Measurements from ENCODE around the gene MICAL2.

The MICAL2 gene

DNA sequence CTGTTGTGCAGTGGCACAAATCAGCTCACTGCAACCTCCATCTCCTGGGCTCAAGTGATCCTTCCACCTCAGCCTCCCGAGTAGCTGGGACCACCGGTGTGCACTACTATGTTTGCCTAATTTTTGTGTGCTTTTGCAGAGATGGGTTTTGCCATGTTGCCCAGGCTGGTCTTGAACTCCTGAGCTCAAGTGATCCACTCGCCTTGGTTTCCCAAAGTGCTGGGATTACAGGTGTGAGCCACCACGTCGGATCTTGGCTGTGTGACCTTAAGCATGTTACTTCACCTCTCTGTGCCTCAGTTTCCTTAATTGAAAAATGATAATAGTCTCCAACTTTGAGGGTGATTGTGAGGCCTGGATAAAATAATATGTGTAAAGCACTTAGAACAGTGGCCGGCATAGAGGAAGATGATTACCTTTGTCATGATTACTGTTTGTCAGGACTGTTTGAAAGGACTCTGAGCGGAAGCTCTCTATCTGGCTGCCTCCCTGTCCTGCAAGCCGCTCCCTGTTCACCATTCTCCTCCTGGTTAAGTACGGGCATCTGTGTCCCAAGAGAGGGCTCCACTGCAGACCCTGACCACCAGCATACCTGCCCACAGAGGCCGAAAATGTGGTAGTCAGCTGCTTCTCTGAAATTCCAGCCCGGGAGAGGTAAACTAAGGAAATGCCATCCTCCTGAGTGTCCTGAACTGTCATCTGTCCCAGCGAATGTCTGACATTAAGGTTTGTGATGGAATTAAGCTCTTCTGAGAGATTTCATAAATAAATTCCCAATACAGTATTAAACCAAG lies 73.6 kb downstream of the MICAL2 start:
- in situ Hi-C loops (cut with MboI; ENCODE audit: low sequenced_read_pairs), result no loop called here

DNA sequence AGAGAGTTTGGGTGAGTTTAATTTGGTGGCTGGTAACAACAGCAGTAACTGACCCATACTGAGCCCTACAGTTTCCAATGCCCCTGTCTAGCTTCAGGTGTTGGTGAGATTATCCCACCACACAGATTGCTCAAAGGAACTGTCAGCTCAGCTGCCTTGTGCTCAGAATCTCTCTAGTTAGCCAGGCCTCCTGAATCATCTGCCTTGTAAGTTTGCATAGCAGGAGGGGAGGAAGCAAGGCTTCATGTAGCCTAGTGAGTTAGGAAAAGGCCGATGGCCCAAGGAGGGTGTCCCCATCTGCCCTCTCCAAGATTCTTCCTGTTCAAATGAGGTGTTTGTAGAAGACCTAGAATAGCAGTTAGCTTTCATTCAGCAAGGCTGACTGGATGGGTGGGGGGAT lies 74.3 kb downstream of the MICAL2 start:
- in situ Hi-C loops (cut with MboI; ENCODE audit: low sequenced_read_pairs), result no loop called here

DNA sequence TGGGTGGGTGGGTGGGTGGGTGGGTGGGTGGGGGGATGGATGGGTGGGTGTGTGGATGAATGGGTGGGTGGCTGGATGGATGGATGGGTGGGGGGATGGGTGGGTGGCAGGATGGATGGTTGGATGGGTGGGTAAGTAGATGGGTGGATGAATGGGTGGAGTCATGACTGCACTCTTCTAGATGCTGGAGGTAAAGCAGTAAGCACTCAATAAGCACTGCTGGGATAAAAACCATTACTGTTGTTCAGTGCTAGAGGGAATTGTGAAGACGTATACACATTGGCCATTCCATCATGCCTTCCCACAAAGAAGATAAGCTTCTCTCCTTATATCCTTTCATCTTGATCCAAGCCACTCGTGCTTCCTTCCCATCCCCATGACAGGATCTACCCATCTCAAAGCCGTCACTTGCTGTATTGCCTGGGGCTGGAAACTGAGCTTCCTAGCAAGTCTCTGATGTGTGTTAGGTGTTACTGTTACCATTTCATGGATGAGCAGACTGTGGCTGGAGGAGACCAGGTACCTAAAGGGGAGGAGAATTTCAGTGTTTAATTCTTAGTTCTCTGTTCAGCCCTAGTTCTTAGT lies 74.8 kb downstream of the MICAL2 start:
- in situ Hi-C loops (cut with MboI; ENCODE audit: low sequenced_read_pairs), result no loop called here

DNA sequence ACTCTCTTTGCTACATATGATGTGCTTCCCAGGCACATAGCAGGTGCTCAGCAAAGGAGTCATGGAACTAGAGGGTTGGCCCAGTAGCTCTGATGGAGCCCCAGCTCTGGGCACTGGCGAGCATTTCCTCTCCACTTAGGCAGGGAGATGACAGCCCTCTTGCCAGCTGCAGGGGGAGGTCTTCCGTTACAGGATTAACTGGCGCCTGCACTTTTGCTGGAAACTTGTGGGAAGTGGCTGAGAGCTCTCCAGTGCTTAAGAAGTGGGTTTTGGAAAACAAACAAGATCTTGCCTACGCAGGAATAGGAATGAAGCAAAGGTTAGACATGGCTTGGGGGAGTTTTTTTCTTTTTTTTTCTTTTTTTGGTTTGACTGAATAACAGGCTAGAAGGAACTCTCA lies 75.5 kb downstream of the MICAL2 start:
- in situ Hi-C loops (cut with MboI; ENCODE audit: low sequenced_read_pairs), result no loop called here

DNA sequence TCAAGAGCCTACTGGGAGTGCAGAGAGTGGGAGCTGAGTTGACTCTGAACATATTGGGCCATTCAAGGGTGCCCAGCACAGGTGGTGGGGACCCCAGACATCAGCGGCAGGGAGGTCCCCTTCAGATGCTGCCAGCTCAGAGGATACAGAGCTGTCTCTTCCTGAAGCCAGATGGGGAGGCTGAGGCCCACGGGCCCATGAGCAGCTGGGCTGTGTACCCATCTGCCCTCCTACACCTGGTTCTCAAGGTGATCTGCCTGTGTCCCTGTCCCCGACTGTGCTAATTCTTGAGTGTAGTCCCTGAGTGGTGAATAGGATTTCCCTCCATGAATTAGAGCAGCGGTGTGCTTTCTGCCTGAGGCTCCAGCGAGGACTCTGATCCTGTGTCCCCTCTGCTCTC lies 76.3 kb downstream of the MICAL2 start:
- in situ Hi-C loops (cut with MboI; ENCODE audit: low sequenced_read_pairs), result no loop called here

DNA sequence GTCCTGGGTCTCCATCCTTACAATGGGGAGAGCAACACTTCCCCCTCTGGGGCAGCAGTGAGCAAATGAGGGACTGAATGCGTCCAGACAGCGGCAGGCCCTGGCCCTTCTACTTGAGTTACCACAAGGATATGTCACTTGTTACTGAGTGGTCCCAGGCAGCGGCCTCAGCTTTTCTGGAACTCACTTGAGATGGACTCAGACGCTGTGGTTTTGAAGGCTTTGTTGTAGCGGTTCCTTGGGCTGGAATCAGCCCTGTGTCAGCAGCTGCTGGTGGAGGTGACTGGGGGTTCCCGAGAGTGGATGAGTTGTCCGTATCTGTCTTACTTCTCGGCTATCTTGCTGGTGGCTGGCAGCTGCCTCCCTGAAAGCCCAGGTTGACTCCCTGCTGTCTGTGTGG lies 77.0 kb downstream of the MICAL2 start:
- in situ Hi-C loops (cut with MboI; ENCODE audit: low sequenced_read_pairs), result no loop called here

DNA sequence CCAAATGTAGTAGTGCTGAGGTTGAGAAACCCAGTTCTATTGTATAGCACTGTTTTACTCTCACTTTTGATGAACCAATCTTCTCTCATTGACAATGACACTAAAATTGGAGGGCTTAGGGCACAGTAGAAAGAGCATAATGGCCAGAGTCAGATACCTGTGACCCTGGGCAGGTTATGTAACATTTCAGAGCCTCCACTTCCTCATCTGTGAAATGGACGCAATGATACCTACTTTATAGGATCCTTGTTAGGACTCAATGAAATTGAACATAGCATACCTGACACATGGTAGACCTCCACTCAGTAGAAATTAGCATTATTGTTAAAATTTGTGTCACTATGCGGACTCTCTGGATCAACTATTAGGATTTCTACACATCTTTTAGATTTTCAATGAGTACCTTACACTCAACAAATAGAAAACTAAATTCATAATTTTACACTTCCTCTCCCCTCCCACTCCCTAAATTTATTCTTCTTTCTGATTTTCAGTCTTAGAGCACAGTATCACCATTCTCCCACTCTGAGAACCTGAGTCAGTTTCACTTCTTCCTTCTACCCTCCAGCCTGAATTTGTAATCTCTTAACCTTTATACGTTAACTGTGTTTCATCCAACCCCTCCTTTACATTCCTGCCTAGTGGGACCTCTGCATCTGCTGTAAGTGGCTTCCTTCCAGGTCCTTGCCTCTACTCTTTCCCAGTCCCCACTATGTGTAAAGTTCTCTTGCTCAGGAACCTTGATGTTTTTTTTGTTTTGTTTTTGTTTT lies 78.3 kb downstream of the MICAL2 start:
- in situ Hi-C loops (cut with MboI; ENCODE audit: low sequenced_read_pairs), result no loop called here

DNA sequence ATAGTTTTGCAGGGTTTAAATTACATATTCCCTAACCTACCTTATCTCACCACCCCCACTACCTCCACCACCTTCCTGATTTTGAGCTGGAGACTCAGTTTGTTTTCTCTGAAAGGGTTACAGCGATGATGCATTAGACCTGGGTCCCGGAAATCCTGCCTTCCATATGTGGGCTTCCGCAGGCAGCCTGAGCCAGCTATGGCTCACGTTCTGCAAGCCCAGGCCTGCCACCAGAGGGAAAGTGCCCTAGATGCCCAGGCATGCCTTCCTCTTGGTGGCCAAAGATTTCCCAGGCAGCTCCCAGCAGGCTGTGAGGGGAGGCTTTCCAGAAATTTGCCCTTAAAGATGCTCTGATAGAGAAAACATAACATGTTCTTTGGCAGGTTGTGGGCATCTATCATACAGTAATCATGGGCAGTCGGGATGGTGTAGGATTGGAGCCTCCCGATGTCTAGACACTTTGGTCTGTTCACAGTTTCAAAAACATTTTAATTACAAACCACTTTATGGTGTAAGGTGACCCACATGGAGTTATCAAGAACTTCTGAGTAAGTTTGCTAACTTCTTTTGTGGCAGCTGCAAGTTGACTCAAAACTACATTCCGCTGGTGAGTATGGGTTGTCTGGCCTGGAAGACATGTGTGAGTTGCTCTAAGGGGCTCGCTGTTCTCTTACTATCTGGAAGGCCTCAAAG lies 79.3 kb downstream of the MICAL2 start:
- in situ Hi-C loops (cut with MboI; ENCODE audit: low sequenced_read_pairs), result no loop called here

DNA sequence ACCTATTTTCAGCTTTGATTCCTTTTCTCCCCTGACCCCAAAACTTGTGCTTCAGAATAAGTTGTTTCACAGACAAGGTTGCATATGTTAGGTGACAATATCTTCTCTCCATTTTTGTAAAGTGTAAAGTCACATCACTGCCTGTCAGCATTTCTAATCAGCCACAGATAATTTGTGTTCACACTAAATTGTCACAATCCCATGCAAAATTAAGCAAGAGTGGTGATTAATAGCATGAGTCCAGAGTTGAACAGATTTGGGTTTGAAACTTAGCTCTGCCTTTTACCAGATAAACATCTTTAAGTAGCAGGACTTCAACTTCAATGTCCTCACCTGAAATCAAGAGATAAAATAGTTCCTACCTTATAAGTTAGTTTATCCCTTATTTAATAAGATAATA lies 80.1 kb downstream of the MICAL2 start:
- in situ Hi-C loops (cut with MboI; ENCODE audit: low sequenced_read_pairs), result no loop called here

DNA sequence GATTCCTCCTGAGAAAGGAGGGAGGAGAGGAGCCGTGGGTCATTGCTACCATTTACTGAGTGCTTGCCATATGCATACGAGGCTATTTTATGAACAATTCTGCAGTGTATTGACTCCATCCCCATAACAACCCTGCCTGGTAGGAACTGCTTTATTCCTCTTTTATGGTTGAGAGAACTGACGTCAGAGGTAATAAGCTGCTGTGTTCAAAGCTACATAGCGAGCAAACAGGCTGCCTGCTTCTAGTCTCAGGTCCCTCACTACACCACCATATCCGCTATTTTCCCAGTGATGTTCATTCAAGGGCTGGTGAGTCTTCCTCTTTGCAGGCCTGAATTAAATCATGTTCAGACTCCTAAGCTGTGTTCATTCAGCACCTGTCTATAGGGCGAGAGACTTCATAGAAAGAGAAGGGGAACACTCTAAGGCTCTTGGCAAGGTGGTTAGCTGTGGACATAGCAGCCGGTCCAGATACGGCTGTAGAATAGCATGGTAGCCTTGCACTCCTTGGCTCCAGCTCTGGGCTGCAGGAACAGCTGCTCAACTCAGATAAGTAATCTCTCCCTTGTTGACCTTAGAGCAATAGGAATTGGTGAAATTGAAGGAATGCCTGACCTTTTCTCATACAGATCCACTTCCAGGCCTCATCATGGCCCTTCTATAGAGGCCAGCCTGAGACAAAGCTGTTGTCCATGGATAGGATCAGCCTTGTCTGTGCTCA lies 82.6 kb downstream of the MICAL2 start:
- in situ Hi-C loops (cut with MboI; ENCODE audit: low sequenced_read_pairs), result no loop called here

DNA sequence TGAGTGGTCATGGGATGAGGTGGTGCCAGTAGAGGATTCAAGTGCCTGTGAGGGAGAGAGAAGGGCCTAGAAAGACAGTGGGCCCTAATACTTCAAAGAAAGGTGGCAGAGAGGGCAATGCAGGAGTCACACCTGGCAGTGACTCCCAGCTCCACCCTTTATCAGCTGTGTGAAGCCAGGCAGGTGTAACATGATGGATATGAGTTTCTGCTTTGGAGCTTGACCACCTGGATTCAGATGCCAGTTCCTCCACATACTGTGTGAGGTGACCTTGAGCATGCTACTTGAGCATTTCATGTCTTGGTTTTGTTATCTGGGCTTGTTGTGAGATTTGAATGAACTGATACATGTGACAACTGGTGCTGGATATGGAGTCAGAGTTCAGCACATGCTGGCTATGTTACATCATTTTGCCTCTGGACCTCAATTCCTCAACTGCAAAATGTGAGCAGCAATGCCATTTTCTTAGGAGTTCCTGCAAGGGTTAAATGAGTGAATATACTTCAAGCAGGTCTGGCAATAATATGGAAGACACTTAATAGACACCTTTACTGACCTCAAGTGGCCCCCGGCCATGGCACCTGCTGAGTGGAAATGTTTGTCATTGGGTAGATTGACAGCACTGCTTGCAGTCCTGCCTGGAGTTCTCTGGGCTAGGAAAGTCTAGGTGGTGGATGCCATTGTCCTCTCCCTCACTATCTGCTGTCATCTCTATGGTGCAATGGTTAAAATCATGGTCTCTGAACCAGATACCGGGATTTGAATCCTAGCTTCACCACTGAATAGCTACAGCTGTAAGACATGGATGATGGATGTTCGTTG lies 83.3 kb downstream of the MICAL2 start:
- in situ Hi-C loops (cut with MboI; ENCODE audit: low sequenced_read_pairs), result no loop called here

DNA sequence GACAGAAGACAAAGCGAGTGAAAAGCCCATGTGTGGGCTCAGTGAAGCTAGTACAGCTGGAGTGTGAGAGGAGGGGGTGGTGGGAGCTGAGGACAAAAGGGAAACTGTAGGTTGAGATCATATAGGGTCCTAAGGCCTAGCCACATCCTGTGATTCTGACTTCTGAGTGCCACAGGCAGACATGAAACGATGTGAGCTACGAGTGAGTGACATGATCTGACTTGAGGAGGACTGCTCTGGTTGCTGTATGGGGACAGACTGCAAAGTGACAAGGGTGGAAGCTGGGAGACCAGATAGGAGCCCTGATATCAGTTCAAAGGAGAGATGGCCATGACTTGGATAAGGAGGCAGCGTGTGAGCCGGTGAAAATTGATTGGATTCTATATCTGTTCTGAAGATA lies 85.4 kb downstream of the MICAL2 start:
- in situ Hi-C loops (cut with MboI; ENCODE audit: low sequenced_read_pairs), result no loop called here

DNA sequence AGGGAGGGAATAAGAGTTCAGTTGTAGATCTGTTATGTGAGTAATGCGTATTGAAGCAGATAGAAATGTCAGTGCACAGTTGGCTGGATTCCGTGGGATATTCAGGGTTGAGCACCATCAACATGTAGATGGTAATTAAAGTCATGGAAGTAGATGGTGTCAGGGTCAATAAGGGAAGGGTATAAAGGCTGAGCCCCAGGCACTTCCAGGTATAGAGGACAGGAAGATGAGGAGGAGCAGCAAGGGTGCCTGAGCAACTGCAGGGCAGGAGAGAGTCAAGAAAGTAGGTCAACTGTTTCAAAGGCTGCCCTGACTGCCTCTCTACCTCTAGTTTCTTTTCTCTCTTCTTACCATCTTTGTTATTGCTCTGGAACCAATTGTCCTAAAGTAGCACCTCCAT lies 85.9 kb downstream of the MICAL2 start:
- in situ Hi-C loops (cut with MboI; ENCODE audit: low sequenced_read_pairs), result no loop called here

DNA sequence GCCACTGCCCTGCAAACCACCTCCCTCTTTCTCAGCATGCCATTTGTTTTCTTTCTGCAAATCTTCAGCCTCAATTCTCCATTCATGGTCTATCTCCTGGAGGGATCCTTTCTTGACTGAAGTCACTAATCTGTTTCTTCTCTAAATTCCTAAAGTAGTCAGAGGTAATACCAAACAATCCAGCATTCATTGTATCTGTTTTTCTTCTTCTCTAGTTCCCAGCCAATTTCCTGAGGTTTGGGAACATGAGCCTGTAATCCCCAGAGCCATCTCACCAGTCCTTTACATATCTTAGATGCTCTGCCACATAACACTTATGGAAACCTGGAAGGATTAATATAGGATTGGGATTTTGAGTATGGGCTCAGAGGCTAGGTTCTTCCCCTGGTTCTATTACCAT lies 86.5 kb downstream of the MICAL2 start:
- in situ Hi-C loops (cut with MboI; ENCODE audit: low sequenced_read_pairs), result no loop called here

DNA sequence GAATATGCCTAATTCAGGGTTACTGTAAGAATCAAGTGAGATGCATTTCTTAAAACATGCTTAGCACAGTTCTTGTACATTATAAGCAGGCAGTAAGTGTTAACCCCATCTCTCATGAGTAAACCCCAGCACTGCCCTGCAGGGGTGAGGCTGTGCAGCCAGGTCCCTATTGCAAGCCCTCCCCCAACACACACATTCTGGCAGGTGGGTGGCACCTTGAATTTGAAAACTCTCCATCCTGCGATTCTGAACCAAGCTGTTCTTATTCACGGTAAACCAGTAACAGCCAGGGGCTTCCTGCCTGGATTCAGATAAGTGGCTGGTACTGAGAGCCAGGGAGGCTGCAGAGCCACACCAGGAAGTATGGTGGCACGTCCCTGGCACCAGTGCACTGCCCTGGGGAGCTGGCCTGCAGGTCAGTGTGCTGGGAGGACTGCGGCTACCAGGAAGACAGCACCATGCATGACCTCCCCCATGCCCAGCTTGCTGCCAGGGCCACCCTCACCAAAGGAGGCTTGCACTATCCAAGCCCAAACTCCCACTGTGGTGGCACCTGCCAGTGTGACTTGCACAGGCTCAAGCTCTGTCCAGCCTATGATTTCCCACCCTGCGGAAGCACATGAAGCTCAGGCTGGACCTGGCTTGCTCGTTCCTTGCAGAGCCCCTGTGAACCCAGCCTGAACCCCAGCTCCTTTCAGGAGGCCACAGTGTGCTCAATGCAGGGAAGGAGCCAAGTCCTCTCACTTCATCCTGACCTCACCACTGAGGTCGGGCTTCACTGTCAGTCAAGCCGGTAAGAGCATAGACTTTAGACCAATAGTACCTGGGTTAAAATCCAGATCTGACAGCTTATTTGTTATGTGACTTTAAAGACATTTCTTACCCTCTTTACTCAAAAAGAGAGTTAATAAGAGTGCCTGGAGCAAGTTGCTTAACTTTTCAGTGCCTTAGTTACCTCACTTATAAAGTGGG lies 88.1 kb downstream of the MICAL2 start:
- in situ Hi-C loops (cut with MboI; ENCODE audit: low sequenced_read_pairs), result no loop called here

DNA sequence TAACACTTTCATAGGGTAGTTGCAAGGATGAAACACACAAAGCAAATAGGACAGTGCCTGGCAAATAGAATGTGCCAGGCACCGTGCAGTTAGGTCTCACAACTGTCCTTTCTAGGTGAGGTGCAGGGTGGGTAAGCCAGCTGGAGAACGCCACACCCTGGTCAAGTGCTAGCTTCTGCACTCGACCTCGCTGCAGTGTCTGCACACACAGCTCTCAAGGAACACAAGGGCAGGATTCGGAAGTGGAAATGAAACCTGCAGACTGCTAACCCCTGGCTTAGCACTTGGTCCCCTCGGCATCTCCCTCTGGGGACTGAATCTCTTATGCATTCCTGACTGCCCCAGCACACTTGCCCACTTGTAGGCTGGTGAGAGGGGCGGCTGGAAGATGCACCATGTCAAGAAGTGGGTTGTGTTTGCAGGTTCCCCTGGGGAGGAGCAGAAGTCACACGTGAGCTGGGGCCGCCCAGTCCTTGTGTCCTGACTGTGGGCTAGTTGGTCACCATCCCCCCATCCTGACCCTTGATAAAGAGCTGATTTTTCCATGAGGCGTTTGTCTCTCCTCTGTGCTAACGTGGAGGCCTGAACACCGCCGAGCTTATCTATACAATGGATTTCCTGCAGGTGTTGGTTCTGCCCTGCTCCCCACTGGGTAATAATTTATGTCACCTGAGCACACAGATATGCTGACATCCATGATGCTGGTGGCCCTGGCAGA lies 89.0 kb downstream of the MICAL2 start:
- in situ Hi-C loops (cut with MboI; ENCODE audit: low sequenced_read_pairs), result no loop called here

DNA sequence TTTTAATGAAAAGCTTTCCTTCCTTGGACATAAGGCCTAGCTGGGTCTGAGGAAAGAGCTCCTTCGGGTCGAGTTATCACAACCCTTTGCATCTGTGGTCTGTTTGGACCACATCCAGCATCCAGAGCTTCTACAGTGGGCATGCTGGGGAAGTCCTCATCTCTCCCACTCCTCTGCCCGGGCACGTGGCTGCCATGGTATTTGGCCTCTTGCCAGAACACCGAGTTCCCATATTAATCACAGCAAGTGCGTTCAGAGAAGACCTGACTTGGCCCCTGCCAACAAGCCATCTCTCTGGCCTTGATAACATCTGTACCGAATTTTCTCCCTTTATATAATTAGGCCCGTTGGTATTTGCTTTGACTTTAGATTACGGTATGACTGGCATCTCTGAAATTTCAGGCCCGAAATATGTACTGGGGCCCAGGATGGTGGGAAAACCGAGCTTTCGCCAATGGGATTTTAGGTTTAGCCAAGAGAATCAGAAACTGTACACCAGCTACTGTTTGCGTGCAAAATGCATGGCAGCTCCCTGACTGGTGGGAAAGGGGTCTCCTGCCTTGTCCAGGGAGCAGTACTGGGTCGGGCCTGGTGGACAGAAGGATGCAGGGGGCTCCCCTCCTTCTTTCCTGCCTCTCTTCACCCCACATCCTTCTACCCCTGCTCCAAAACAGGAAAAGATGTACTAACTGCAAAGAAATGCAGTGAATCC lies 90.0 kb downstream of the MICAL2 start:
- in situ Hi-C loops (cut with MboI; ENCODE audit: low sequenced_read_pairs), result no loop called here

Measured in hTERT RPE-1 (cell line).